Testis (tissue), 2 donors: ENCODE measurements around the gene NEK7.

Experiments
- CTCF ChIP-seq, 3 experiments: fragments of 450-650 bp in 2 of 3; fragments of 200-600 bp in 1 of 3; sonication (generic) in 1 of 3; IDR thresholded peaks; one replicate each; pipeline ENCODE4 v1.5.1; 2016 to 2019; ENCODE audit warnings: antibody characterized with exemption in 3 of 3, mild to moderate bottlenecking in 2 of 3, moderate library complexity in 1 of 3
- POLR2A ChIP-seq: fragments of 450-650 bp; IDR thresholded peaks from one replicate; pipeline ENCODE4 v1.6.1; 2017; ENCODE audit warnings: antibody characterized with exemption, mild to moderate bottlenecking, moderate library complexity

GRCh38 chr1:198276241-198276640, 119.4 kb downstream of the NEK7 start:
- TF ChIP-seq POLR2A = no peak
- no peak for TF ChIP-seq CTCF (IDR thresholded peaks at IDR 0.05)
